K562 (cell line): ENCODE results near the gene TMEM87A. TPM values are rescaled to one million over a fixed set of nuclear protein-coding genes. Genes with fewer than 3 reads are reported as not detected.

Experiments used
- ATAC-seq: fragments of 200-7000 bp; cut with Tn5 transposase; 3 replicates; pipeline ENCODE4 v1.9.1; 2020; ENCODE audit warnings: moderate library complexity
- BruUV-seq: library from RNA; stranded (reverse); fragments of 400-500 nt; replicated peaks from 2 replicates; lab custom pipeline; 2021; lab: Mats Ljungman, UMichigan
- CTCF ChIA-PET: fragments of 300-600 bp; formaldehyde crosslinking; extraction: SDS; loops from one replicate; lab custom pipeline; 2021; ENCODE audit warnings: low intra/inter-chr PET ratio; lab: Yijun Ruan, JAX
- POLR2A ChIA-PET: fragments of 300-600, 350-650 bp; sonication (Branson Sonifier 250); formaldehyde crosslinking; extraction: SDS; loops from one replicate; lab custom pipeline; 2021; ENCODE audit warnings: antibody characterized with exemption, inconsistent platforms; lab: Yijun Ruan, JAX
- DNase-seq, 4 experiments: peaks; one replicate each; pipeline versions ENCODE4 v3.0.0 to v3.0.0-alpha.2; 2011 to 2018; ENCODE audit warnings: low spot score in 3 of 4, mixed read lengths in 3 of 4; ENCODE audit errors: extremely low read depth in 1 of 4
- FAIRE-seq: peaks from 2 replicates; lab custom pipeline; 2011; peaks lifted over from hg19 to GRCh38; lab: Jason Lieb, UNC
- H2AFZ ChIP-seq: 2 replicates; pipeline ENCODE4 v1.6.0; 2011; ENCODE audit warnings: low read depth, low read length, control low read depth, inconsistent platforms
- H3K27ac ChIP-seq: fragments of 200-600 bp; 3 replicates; pipeline ENCODE4 v1.8.0; 2011; ENCODE audit warnings: low read depth, mild to moderate bottlenecking, control low read depth, inconsistent platforms, low read length, moderate library complexity, mixed read lengths; ENCODE audit errors: extremely low read depth
- H3K27me3 ChIP-seq, 2 experiments: fragments of 300-600 bp in 1 of 2; 2 replicates in 1 of 2; 3 replicates in 1 of 2; pipeline versions ENCODE4 v1.6.0 to v1.8.0; 2011; ENCODE audit warnings: inconsistent platforms in 2 of 2, low read length in 2 of 2, mild to moderate bottlenecking in 1 of 2, mixed read lengths in 1 of 2, moderate library complexity in 1 of 2; ENCODE audit not compliant: control insufficient read depth in 2 of 2, insufficient read depth in 2 of 2
- H3K36me3 ChIP-seq: fragments of 300-600 bp; 3 replicates; pipeline ENCODE4 v1.8.0; 2011; ENCODE audit warnings: mild to moderate bottlenecking, low read length, inconsistent platforms; ENCODE audit not compliant: control insufficient read depth, insufficient read depth
- H3K4me1 ChIP-seq, 2 experiments: fragments of 200-600 bp in 1 of 2; replicated peaks in 1 of 2; 2 replicates in 1 of 2; 3 replicates in 1 of 2; pipeline versions ENCODE4 v1.5.1 to v1.8.0; 2011; ENCODE audit warnings: inconsistent platforms in 2 of 2, low read length in 2 of 2, mild to moderate bottlenecking in 1 of 2, mixed read lengths in 1 of 2, moderate library complexity in 1 of 2; ENCODE audit not compliant: control insufficient read depth in 2 of 2, insufficient read depth in 2 of 2
- H3K4me2 ChIP-seq: 2 replicates; pipeline ENCODE4 v1.6.1; 2011; ENCODE audit warnings: low read length, control low read depth, inconsistent platforms, mixed read lengths; ENCODE audit not compliant: insufficient read depth
- H3K4me3 ChIP-seq: fragments of 200-600 bp; sonication (generic), shearing (Covaris generic); 2 replicates; pipeline ENCODE4 v1.5.1; 2016; ENCODE audit warnings: control low read depth, inconsistent platforms
- H3K79me2 ChIP-seq: fragments of 200-600 bp; 3 replicates; pipeline ENCODE4 v1.8.0; 2011; ENCODE audit warnings: low read length, inconsistent platforms; ENCODE audit not compliant: control insufficient read depth, insufficient read depth
- H3K9ac ChIP-seq, 2 experiments: 2 replicates each; pipeline versions ENCODE4 v1.6.0 to v1.6.1; 2011; ENCODE audit warnings: low read depth in 2 of 2, low read length in 2 of 2, control low read depth in 1 of 2, inconsistent platforms in 1 of 2, mild to moderate bottlenecking in 1 of 2, mixed read lengths in 1 of 2; ENCODE audit not compliant: insufficient read depth in 1 of 2
- H3K9me1 ChIP-seq: one replicate; pipeline ENCODE4 v1.6.0; 2011; ENCODE audit warnings: inconsistent platforms, mild to moderate bottlenecking, low read length, moderate library complexity; ENCODE audit not compliant: control insufficient read depth, insufficient read depth
- H3K9me3 ChIP-seq: replicated peaks from 2 replicates; pipeline ENCODE4 v1.5.1; 2011; ENCODE audit warnings: low read depth, low read length, inconsistent platforms; ENCODE audit not compliant: control insufficient read depth, insufficient read depth
- H4K20me1 ChIP-seq: replicated peaks from 2 replicates; pipeline ENCODE4 v1.6.1; 2011; ENCODE audit warnings: low read length, inconsistent platforms, mixed read lengths; ENCODE audit not compliant: control insufficient read depth, insufficient read depth
- CREB3 ChIP-seq: fragments of 450-650 bp; conservative IDR thresholded peaks from 2 replicates; pipeline ENCODE4 v1.6.1; 2016; ENCODE audit warnings: missing genetic modification characterization, low read depth, mild to moderate bottlenecking, missing compliant biosample characterization, moderate library complexity
- E4F1 ChIP-seq: fragments of 250-450 bp; sonication (Bioruptor Pico); IDR thresholded peaks from 2 replicates; pipeline ENCODE4 v1.5.0; 2021; ENCODE audit warnings: mild to moderate bottlenecking, borderline replicate concordance
- FOS ChIP-seq: IDR thresholded peaks from 3 replicates; pipeline ENCODE4 v1.6.1; 2011; ENCODE audit not compliant: insufficient read length; ENCODE audit errors: extremely low read depth
- KAT8 ChIP-seq: fragments of 450-650 bp; IDR thresholded peaks from 2 replicates; pipeline ENCODE4 v1.6.1; 2016; ENCODE audit warnings: low read depth, mild to moderate bottlenecking
- MYNN ChIP-seq, 2 experiments: sonication (generic); formaldehyde crosslinking in 1 of 2; IDR thresholded peaks; 2 replicates each; pipeline versions ENCODE4 v1.5.0 to v1.6.1; 2016 to 2020; ENCODE audit warnings: antibody characterized with exemption in 1 of 2, missing genetic modification reagents in 1 of 2
- POU5F1 ChIP-seq: fragments of 150-350 bp; IDR thresholded peaks from 2 replicates; pipeline ENCODE4 v1.6.1; 2014; ENCODE audit warnings: borderline replicate concordance, low read length, low read depth, mild to moderate bottlenecking; ENCODE audit not compliant: partially characterized antibody
- PTBP1 ChIP-seq: fragments of 200-400 bp; formaldehyde crosslinking; IDR thresholded peaks from 2 replicates; pipeline ENCODE4 v1.6.1; 2017; ENCODE audit warnings: low read depth, low read length
- RAD51 ChIP-seq: fragments of 450-650 bp; IDR thresholded peaks from 2 replicates; pipeline ENCODE4 v1.7.1; 2016; ENCODE audit warnings: low read depth, mild to moderate bottlenecking, borderline replicate concordance
- RBM22 ChIP-seq: fragments of 200-400 bp; formaldehyde crosslinking; IDR thresholded peaks from 2 replicates; pipeline ENCODE4 v1.6.1; 2018; ENCODE audit warnings: low read length, low read depth; ENCODE audit not compliant: poor library complexity, severe bottlenecking
- RCOR1 ChIP-seq, 2 experiments: IDR thresholded peaks; 2 replicates each; pipeline ENCODE4 v1.6.1; 2012; ENCODE audit warnings: low read depth in 2 of 2, low read length in 2 of 2, borderline replicate concordance in 1 of 2, improper control_type of control experiment in 1 of 2
- SIRT6 ChIP-seq: IDR thresholded peaks from one replicate; pipeline ENCODE4 v1.6.1; 2012; ENCODE audit warnings: low read depth, mild to moderate bottlenecking, control low read depth, inconsistent platforms, low read length, moderate library complexity
- TARDBP ChIP-seq: fragments of 450-650 bp; IDR thresholded peaks from 2 replicates; pipeline ENCODE4 v1.6.1; 2016
- ZNF263 ChIP-seq: sonication (generic); formaldehyde crosslinking; IDR thresholded peaks from 2 replicates; pipeline ENCODE4 v1.8.0; 2022; ENCODE audit warnings: mild to moderate bottlenecking, missing genetic modification reagents, borderline replicate concordance
- ZNF699 ChIP-seq: fragments of 250-450 bp; sonication (Bioruptor Pico); IDR thresholded peaks from 2 replicates; pipeline ENCODE4 v1.8.0; 2021; ENCODE audit warnings: mild to moderate bottlenecking, moderate library complexity; ENCODE audit not compliant: insufficient replicate concordance
- ZNF766 ChIP-seq: fragments of 200-800 bp; sonication (Bioruptor generic); conservative IDR thresholded peaks from 2 replicates; pipeline ENCODE4 v1.6.1; 2016; ENCODE audit warnings: missing genetic modification characterization, missing compliant biosample characterization
- ZNF780A ChIP-seq: fragments of 250-450 bp; sonication (Bioruptor Pico); IDR thresholded peaks from 2 replicates; pipeline ENCODE4 v1.5.0; 2021; ENCODE audit warnings: mild to moderate bottlenecking
- WGBS: fragments of 100-300 bp; shearing (Covaris generic); methylation state at CpG from one replicate; pipeline ENCODE4 v1.1.6; 2016; ENCODE audit warnings: low coverage, mixed read lengths; ENCODE audit not compliant: insufficient coverage; ENCODE audit errors: missing lambda C conversion rate; 5-methylcytosine and 5-hydroxymethylcytosine counted together
- in situ Hi-C: fragments of 300-500 bp; cut with MboI; formaldehyde crosslinking; loops from 4 replicates; pipeline ENCODE4 v1.15.0; 2018; ENCODE audit warnings: inconsistent platforms, mixed read lengths
- intact Hi-C: fragments of 100-400 bp; cut with micrococcal nuclease; formaldehyde crosslinking; loops from 2 replicates; pipeline ENCODE4 v1.14.2; 2022
- polyA plus RNA-seq, 8 experiments: library from polyadenylated mRNA; depleted of rRNA in 4 of 8; stranded (reverse) in 5 of 8; unstranded in 3 of 8; fragments of >200 nt; fragmentation: Nextera tagmentation in 2 of 8; fragmentation: Illumina TruSeq in 1 of 8; extraction: Ambion mirVana in 2 of 8; extraction: Trizol in 1 of 8; gene quantifications; 2 replicates each; pipeline versions ENCODE4 v1.2.1 to v1.2.3, GENCODE V29; 2011 to 2014; ENCODE audit warnings: inconsistent platforms in 1 of 8, missing spikeins in 1 of 8
- total RNA-seq, 7 experiments: library from RNA; depleted of rRNA in 6 of 7; stranded (reverse); fragments of >200 nt in 6 of 7; fragmentation: Illumina TruSeq in 2 of 7; extraction: Trizol in 2 of 7; gene quantifications; 2 replicates each; pipeline versions ENCODE4 v1.2.1 to v1.2.3, GENCODE V29; 2011 to 2021; ENCODE audit warnings: low replicate concordance in 1 of 7
- TF ChIP-seq, protein P1 (sequence below): sonication (generic); formaldehyde crosslinking; IDR thresholded peaks from 2 replicates; pipeline ENCODE4 v1.8.0; 2022; ENCODE audit warnings: mild to moderate bottlenecking, missing genetic modification reagents

The TMEM87A gene
- total and polyA plus RNA-seq, 9 of the 15 experiments (the other 6 are each of a cell fraction or from before 2014, with no cell fraction given) = 16.6 to 43.3 (median 29.6) TPM

DNA sequence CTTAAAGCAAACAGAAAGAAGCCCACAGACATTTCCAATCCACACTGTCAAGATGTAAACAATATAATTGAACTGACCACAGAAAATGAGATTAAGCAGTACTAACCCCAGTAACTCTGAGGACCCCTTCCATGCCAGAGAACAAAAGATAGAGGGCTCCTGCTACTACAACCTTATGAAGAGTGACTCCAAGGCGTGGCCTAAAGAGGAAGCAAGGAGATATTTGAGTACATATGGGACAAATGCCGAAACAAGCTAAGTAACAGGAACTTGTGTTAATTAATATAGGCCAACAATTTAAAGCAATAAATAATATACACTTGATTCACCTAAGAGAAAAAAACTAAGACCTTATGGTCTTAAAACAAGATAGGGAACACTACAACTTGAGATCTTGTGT is 40.1 kb downstream of the TMEM87A start:
- Histone ChIP-seq H3K9ac (no peak overlapping the region), H3K79me2 (no peaks in the 10 kb centered on the region), H3K27me3 (no peaks in the 10 kb centered on the region), H3K9me1 (no peaks in the 10 kb centered on the region), H2AFZ (no peak overlapping the region), H3K4me2 (no peak overlapping the region), H3K4me1 (no peaks in the 10 kb centered on the region), H3K36me3 (peaks cover 75% of the 10 kb centered on the region), H3K27ac (no peak overlapping the region), H3K4me3 (no peak overlapping the region), H4K20me1 (no peaks in the 10 kb centered on the region), H3K9me3 (no peaks in the 10 kb centered on the region)
- ChIA-PET POLR2A (interaction anchor here (0.9 to 1.3 kb wide), 2 partner anchors 9 to 12 kb away, joined by 5 to 6 read pairs; no protein-coding TSS in a partner anchor), CTCF (no interaction called here)
- 73% methylated on average over 2 of the region's 2 CpGs for WGBS
- in situ Hi-C loops (no loop called here), intact Hi-C loops (no loop called here)
- no TSS peak for BruUV-seq
- no peak for ATAC-seq
- no peak for FAIRE-seq
- DNase-seq = no peak
- TF ChIP-seq KAT8 (no peak), CREB3 (tag) (no peak), FOS (no peak), SIRT6 (no peak), RBM22 (no peak), RCOR1 (IDR thresholded peaks at IDR 0.05; ENCODE audit: borderline replicate concordance in 1 of 2, low read depth in 2 of 2, low read length in 2 of 2) (no peak), RAD51 (no peak), ZNF766 (no peak), ZNF699 (CRISPR knock-in tag) (no peak), E4F1 (CRISPR knock-in tag) (no peak), ZNF263 (CRISPR knock-in tag) (no peak), POU5F1 (no peak), TARDBP (no peak), MYNN (IDR thresholded peaks at IDR 0.05) (no peak), MYNN (CRISPR knock-in tag; IDR thresholded peaks at IDR 0.05) (no peak), PTBP1 (no peak), ZNF780A (CRISPR knock-in tag) (no peak)
- TF ChIP-seq, protein P1, sequence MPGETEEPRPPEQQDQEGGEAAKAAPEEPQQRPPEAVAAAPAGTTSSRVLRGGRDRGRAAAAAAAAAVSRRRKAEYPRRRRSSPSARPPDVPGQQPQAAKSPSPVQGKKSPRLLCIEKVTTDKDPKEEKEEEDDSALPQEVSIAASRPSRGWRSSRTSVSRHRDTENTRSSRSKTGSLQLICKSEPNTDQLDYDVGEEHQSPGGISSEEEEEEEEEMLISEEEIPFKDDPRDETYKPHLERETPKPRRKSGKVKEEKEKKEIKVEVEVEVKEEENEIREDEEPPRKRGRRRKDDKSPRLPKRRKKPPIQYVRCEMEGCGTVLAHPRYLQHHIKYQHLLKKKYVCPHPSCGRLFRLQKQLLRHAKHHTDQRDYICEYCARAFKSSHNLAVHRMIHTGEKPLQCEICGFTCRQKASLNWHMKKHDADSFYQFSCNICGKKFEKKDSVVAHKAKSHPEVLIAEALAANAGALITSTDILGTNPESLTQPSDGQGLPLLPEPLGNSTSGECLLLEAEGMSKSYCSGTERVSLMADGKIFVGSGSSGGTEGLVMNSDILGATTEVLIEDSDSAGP (CRISPR knock-in tag) = no peak
